GM23338 (cell line): ENCODE results near the gene BCDIN3D. TPM values are rescaled to one million over a fixed set of nuclear protein-coding genes. Genes with fewer than 3 reads are reported as not detected.

Source experiments
- ATAC-seq: fragments of 200-7000 bp; cut with Tn5 transposase; 3 replicates; pipeline ENCODE4 v1.9.1; 2020
- DNase-seq: peaks from one replicate; pipeline ENCODE4 v3.0.0-alpha.2; 2015; ENCODE audit warnings: low spot score
- H2AFZ ChIP-seq: fragments of 200-600 bp; sonication (generic); 2 replicates; pipeline ENCODE4 v1.8.0; 2016; ENCODE audit warnings: antibody characterized with exemption, mild to moderate bottlenecking, moderate library complexity
- H3F3A ChIP-seq: fragments of 200-600 bp; sonication (generic); replicated peaks from 2 replicates; pipeline ENCODE4 v1.8.0; 2017; ENCODE audit warnings: antibody characterized with exemption, mixed run types, low read depth
- H3K27ac ChIP-seq: fragments of 200-600 bp; sonication (generic); 2 replicates; pipeline ENCODE4 v1.6.1; 2016; ENCODE audit warnings: low read depth
- H3K27me3 ChIP-seq: fragments of 200-600 bp; sonication (generic); 2 replicates; pipeline ENCODE4 v1.8.0; 2016; ENCODE audit warnings: mild to moderate bottlenecking, mixed run types, moderate library complexity; ENCODE audit not compliant: insufficient read depth
- H3K36me3 ChIP-seq: fragments of 200-600 bp; sonication (generic); 2 replicates; pipeline ENCODE4 v1.8.0; 2016; ENCODE audit warnings: mild to moderate bottlenecking; ENCODE audit not compliant: insufficient read depth
- H3K4me1 ChIP-seq: fragments of 200-600 bp; sonication (generic); 2 replicates; pipeline ENCODE4 v1.8.0; 2016; ENCODE audit warnings: mild to moderate bottlenecking, moderate library complexity; ENCODE audit not compliant: insufficient read depth
- H3K4me2 ChIP-seq: fragments of 200-600 bp; sonication (generic); 2 replicates; pipeline ENCODE4 v1.7.1; 2017; ENCODE audit warnings: mixed run types
- H3K4me3 ChIP-seq: fragments of 200-600 bp; sonication (generic); 2 replicates; pipeline ENCODE4 v1.6.1; 2016; ENCODE audit warnings: mixed run types
- H3K79me2 ChIP-seq: fragments of 200-600 bp; sonication (generic); replicated peaks from 2 replicates; pipeline ENCODE4 v1.8.0; 2017; ENCODE audit warnings: mild to moderate bottlenecking; ENCODE audit not compliant: insufficient read depth
- H3K9me2 ChIP-seq: fragments of 200-600 bp; sonication (generic); 2 replicates; pipeline ENCODE4 v1.8.0; 2017; ENCODE audit not compliant: insufficient read depth
- H4K20me1 ChIP-seq: fragments of 200-600 bp; sonication (generic); replicated peaks from 2 replicates; pipeline ENCODE4 v1.8.0; 2017; ENCODE audit warnings: mild to moderate bottlenecking; ENCODE audit not compliant: insufficient read depth
- H3K27ac Mint-ChIP-seq: 2 replicates; pipeline ENCODE4 v1.8.0; 2020; ENCODE audit warnings: inconsistent platforms, mild to moderate bottlenecking, moderate library complexity, mixed read lengths
- H3K27me3 Mint-ChIP-seq: 3 replicates; pipeline ENCODE4 v1.8.0; 2022; ENCODE audit warnings: low read depth, mild to moderate bottlenecking, moderate library complexity, mixed read lengths, inconsistent platforms; ENCODE audit not compliant: insufficient read depth, poor library complexity
- H3K36me3 Mint-ChIP-seq: 3 replicates; pipeline ENCODE4 v1.8.0; 2021; ENCODE audit warnings: low read depth, mild to moderate bottlenecking, inconsistent platforms, moderate library complexity, mixed read lengths
- H3K4me1 Mint-ChIP-seq: 3 replicates; pipeline ENCODE4 v1.8.0; 2020; ENCODE audit warnings: mild to moderate bottlenecking, inconsistent platforms, mixed read lengths
- H3K4me3 Mint-ChIP-seq: 3 replicates; pipeline ENCODE4 v1.8.0; 2021; ENCODE audit warnings: moderate library complexity, mild to moderate bottlenecking, inconsistent platforms, mixed read lengths
- H3K9me3 Mint-ChIP-seq: 3 replicates; pipeline ENCODE4 v1.8.0; 2020; ENCODE audit warnings: moderate library complexity, mild to moderate bottlenecking, inconsistent platforms, mixed read lengths
- EZH2 ChIP-seq: fragments of 200-600 bp; sonication (generic); IDR thresholded peaks from one replicate; pipeline ENCODE4 v1.8.0; 2017; ENCODE audit warnings: antibody characterized with exemption, mild to moderate bottlenecking, low read depth; ENCODE audit not compliant: unreplicated experiment
- EZH2phosphoT487 ChIP-seq: fragments of 200-600 bp; sonication (generic); IDR thresholded peaks from one replicate; pipeline ENCODE4 v1.8.1; 2018; ENCODE audit warnings: antibody characterized with exemption; ENCODE audit not compliant: unreplicated experiment
- JUNB ChIP-seq: IDR thresholded peaks from one replicate; pipeline ENCODE4 v1.6.1; 2016; ENCODE audit warnings: antibody characterized with exemption; ENCODE audit not compliant: unreplicated experiment
- NANOG ChIP-seq: IDR thresholded peaks from 2 replicates; pipeline ENCODE4 v1.6.1; 2016; ENCODE audit warnings: antibody characterized with exemption, borderline replicate concordance
- STAT1 ChIP-seq: IDR thresholded peaks from one replicate; pipeline ENCODE4 v1.6.1; 2016; ENCODE audit warnings: antibody characterized with exemption; ENCODE audit not compliant: unreplicated experiment
- ZNF331 ChIP-seq: fragments of 250-450 bp; sonication (Bioruptor Pico); IDR thresholded peaks from 2 replicates; pipeline ENCODE4 v1.5.0; 2020; ENCODE audit warnings: low read depth, mild to moderate bottlenecking, moderate library complexity
- polyA plus RNA-seq: library from polyadenylated mRNA; unstranded; fragments of >200 nt; fragmentation: Nextera tagmentation; extraction: Ambion mirVana; gene quantifications from 2 replicates; pipeline ENCODE4 v1.2.1, GENCODE V29; 2016
- total RNA-seq: library from RNA; depleted of rRNA; stranded (reverse); fragments of >200 nt; shearing (Covaris generic); gene quantifications from 2 replicates; pipeline ENCODE4 v1.2.3, GENCODE V29; 2014
- TF ChIP-seq, protein P1 (sequence below): IDR thresholded peaks from 2 replicates; pipeline ENCODE4 v1.6.1; 2016; ENCODE audit warnings: antibody characterized with exemption
- TF ChIP-seq, protein P2 (sequence below), 2 experiments: fragments of 200-600 bp in 1 of 2; sonication (generic) in 1 of 2; conservative IDR thresholded peaks; 2 replicates each; pipeline versions ENCODE4 v1.5.1 to v1.6.1; 2016 to 2017; ENCODE audit warnings: antibody characterized with exemption in 2 of 2, low read depth in 2 of 2, mild to moderate bottlenecking in 2 of 2, moderate library complexity in 1 of 2
- TF ChIP-seq, protein P3 (sequence below): IDR thresholded peaks from one replicate; pipeline ENCODE4 v1.6.1; 2018; ENCODE audit warnings: antibody characterized with exemption; ENCODE audit not compliant: unreplicated experiment

BCDIN3D gene
- total and polyA plus RNA-seq, 2 experiments from 2014 or later = 1.4 to 1.8 TPM

DNA sequence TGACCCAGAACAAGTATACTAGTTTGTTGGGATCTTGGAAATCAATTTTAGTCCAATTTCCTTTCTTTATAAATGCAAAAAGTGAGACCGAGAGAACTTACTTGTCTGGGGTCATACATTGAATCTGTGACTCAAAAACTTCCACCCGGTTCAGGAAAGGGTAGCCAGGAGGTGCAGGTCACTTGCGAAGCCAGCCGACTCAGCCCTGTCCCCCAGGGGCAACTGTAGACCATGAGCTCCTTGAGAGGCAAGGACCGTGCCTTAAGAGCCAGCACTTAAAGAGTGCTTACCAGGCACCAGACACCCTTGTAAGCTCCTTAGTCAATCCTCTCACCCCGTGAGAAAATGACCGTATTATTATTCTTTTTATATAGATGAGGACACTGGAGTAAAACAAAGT, 505 bp upstream of the BCDIN3D start:
- Histone ChIP-seq H3K79me2 (no peaks in the 10 kb centered on the region), H3K4me2 (peak overlapping the region; percentile 94), H2AFZ (peak overlapping the region; percentile 90), H3K36me3 (no peaks in the 10 kb centered on the region), H3F3A (peaks cover 11% of the 10 kb centered on the region), H4K20me1 (no peaks in the 10 kb centered on the region; the same call in 1 of the 2 replicates), H3K9me2 (no peaks in the 10 kb centered on the region), H3K4me1 (peaks cover 9% of the 10 kb centered on the region; the same call in 1 of the 2 replicates), H3K27ac (peak overlapping the region; percentile 90), H3K27me3 (no peaks in the 10 kb centered on the region), H3K4me3 (peak overlapping the region; percentile 94)
- peaks cover 10% of the 10 kb centered on the region for H3K27me3 Mint-ChIP-seq
- peak overlapping the region; percentile 95 for H3K27ac Mint-ChIP-seq
- DNase-seq (no peak), ATAC-seq (no peak)
- TF ChIP-seq EZH2 = no peak
- TF ChIP-seq, protein P1, sequence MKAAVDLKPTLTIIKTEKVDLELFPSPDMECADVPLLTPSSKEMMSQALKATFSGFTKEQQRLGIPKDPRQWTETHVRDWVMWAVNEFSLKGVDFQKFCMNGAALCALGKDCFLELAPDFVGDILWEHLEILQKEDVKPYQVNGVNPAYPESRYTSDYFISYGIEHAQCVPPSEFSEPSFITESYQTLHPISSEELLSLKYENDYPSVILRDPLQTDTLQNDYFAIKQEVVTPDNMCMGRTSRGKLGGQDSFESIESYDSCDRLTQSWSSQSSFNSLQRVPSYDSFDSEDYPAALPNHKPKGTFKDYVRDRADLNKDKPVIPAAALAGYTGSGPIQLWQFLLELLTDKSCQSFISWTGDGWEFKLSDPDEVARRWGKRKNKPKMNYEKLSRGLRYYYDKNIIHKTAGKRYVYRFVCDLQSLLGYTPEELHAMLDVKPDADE = no peak
- no peaks in the 10 kb centered on the region for H3K9me3 Mint-ChIP-seq
- no peaks in the 10 kb centered on the region; the same call in 2 of the 3 replicates for H3K36me3 Mint-ChIP-seq
- peak overlapping the region; percentile 96 for H3K4me3 Mint-ChIP-seq
- peaks cover 14% of the 10 kb centered on the region for H3K4me1 Mint-ChIP-seq

DNA sequence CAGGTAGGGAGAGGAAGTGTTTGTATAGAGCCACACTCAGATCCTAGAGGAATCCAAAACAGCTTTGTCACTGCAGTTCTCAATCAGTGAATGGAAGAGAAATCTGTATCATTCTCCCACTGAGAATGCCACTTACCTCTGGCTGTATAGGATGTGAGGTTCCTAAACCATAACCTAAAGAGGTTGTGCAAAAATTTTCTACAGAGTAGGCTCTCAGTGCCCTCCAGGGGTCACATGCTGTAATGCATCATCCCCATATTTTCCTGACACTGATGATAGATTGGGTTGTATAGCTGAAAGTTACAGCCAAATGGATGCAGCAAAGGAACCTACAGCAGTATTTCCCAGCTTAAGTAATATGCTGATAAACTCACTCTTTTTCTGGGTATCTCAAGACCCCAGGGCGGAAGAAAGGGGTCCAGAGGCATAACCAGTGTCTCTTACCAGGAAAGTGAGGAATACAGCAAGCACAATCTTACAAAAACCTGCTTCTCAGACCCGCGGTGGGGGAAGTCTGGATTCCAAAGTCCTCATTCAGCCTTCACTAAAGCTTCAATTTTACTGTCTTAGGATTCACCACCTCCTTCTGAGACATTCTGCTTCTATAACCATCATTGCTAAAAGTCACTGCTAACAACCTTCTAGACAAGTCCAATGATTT, 3.8 kb downstream of the BCDIN3D start:
- no peak overlapping the region for H3K4me3 ChIP-seq
- no peaks in the 10 kb centered on the region for H3K36me3 ChIP-seq
- no peaks in the 10 kb centered on the region for H3K9me2 ChIP-seq
- Mint-ChIP-seq H3K27me3 (peaks cover 8% of the 10 kb centered on the region), H3K9me3 (no peaks in the 10 kb centered on the region), H3K36me3 (no peaks in the 10 kb centered on the region; the same call in 2 of the 3 replicates), H3K27ac (no peak overlapping the region), H3K4me3 (no peak overlapping the region), H3K4me1 (peaks cover 14% of the 10 kb centered on the region)
- H3K27me3 ChIP-seq = no peaks in the 10 kb centered on the region
- H3K79me2 ChIP-seq = no peaks in the 10 kb centered on the region
- no peak overlapping the region for H3K4me2 ChIP-seq
- H3F3A ChIP-seq = peaks cover 11% of the 10 kb centered on the region
- no peak overlapping the region for H3K27ac ChIP-seq
- peak; percentile 80 for DNase-seq
- H2AFZ ChIP-seq = no peak overlapping the region
- H3K4me1 ChIP-seq = peaks cover 9% of the 10 kb centered on the region; the same call in 1 of the 2 replicates
- peak; percentile 15 for ATAC-seq
- H4K20me1 ChIP-seq = no peaks in the 10 kb centered on the region; the same call in none of the 2 replicates
- no peak for TF ChIP-seq ZNF331
- TF ChIP-seq, protein P2, sequence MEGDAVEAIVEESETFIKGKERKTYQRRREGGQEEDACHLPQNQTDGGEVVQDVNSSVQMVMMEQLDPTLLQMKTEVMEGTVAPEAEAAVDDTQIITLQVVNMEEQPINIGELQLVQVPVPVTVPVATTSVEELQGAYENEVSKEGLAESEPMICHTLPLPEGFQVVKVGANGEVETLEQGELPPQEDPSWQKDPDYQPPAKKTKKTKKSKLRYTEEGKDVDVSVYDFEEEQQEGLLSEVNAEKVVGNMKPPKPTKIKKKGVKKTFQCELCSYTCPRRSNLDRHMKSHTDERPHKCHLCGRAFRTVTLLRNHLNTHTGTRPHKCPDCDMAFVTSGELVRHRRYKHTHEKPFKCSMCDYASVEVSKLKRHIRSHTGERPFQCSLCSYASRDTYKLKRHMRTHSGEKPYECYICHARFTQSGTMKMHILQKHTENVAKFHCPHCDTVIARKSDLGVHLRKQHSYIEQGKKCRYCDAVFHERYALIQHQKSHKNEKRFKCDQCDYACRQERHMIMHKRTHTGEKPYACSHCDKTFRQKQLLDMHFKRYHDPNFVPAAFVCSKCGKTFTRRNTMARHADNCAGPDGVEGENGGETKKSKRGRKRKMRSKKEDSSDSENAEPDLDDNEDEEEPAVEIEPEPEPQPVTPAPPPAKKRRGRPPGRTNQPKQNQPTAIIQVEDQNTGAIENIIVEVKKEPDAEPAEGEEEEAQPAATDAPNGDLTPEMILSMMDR (conservative IDR thresholded peaks at IDR 0.05; ENCODE audit: low read depth in 2 of 2) = peak; percentile 85 to 86

DNA sequence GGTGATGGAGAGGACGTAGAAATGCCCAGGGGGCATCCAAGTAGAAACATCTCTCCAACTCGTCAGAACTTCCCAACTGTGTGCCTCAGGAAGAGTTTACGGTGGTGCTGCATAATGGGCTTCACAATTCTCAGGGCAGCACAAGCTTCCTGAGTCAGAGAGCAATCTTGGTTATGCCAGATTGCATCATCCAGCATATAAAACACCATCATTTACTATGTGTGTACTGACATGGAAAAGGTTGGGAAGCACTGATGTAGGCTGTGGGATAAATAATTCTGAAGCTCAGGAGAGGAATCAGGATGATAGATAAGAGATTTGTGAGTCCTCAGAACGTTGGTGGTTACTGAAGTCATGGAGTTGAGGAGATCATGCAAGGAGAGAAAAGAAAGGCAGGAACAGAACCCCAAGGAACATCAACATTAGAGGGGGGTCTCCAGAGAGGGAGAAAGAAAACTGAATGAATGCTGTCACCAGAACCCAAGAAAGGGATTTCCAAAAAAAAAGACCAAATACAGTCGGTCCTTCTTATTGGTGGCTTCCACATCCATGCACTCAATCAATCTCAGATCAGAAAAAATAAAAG, 10.0 kb downstream of the BCDIN3D start:
- Histone ChIP-seq H3F3A (no peaks in the 10 kb centered on the region), H3K79me2 (no peaks in the 10 kb centered on the region), H3K27me3 (no peaks in the 10 kb centered on the region), H3K4me2 (no peak overlapping the region), H4K20me1 (no peaks in the 10 kb centered on the region; the same call in 1 of the 2 replicates), H3K27ac (no peak overlapping the region), H3K9me2 (no peaks in the 10 kb centered on the region), H3K4me3 (no peak overlapping the region), H2AFZ (no peak overlapping the region), H3K4me1 (peaks cover 5% of the 10 kb centered on the region; the same call in 1 of the 2 replicates), H3K36me3 (no peaks in the 10 kb centered on the region)
- Mint-ChIP-seq H3K9me3 (no peaks in the 10 kb centered on the region), H3K4me3 (no peak overlapping the region), H3K36me3 (no peaks in the 10 kb centered on the region), H3K4me1 (peaks cover 10% of the 10 kb centered on the region), H3K27ac (no peak overlapping the region), H3K27me3 (peaks cover 7% of the 10 kb centered on the region)
- ATAC-seq (no peak), DNase-seq (no peak)
- TF ChIP-seq JUNB (no peak), EZH2 (no peak), NANOG (no peak), STAT1 (no peak), EZH2phosphoT487 (no peak)
- TF ChIP-seq, protein P2 (conservative IDR thresholded peaks at IDR 0.05; ENCODE audit: low read depth in 2 of 2) = no peak
- TF ChIP-seq, protein P3, sequence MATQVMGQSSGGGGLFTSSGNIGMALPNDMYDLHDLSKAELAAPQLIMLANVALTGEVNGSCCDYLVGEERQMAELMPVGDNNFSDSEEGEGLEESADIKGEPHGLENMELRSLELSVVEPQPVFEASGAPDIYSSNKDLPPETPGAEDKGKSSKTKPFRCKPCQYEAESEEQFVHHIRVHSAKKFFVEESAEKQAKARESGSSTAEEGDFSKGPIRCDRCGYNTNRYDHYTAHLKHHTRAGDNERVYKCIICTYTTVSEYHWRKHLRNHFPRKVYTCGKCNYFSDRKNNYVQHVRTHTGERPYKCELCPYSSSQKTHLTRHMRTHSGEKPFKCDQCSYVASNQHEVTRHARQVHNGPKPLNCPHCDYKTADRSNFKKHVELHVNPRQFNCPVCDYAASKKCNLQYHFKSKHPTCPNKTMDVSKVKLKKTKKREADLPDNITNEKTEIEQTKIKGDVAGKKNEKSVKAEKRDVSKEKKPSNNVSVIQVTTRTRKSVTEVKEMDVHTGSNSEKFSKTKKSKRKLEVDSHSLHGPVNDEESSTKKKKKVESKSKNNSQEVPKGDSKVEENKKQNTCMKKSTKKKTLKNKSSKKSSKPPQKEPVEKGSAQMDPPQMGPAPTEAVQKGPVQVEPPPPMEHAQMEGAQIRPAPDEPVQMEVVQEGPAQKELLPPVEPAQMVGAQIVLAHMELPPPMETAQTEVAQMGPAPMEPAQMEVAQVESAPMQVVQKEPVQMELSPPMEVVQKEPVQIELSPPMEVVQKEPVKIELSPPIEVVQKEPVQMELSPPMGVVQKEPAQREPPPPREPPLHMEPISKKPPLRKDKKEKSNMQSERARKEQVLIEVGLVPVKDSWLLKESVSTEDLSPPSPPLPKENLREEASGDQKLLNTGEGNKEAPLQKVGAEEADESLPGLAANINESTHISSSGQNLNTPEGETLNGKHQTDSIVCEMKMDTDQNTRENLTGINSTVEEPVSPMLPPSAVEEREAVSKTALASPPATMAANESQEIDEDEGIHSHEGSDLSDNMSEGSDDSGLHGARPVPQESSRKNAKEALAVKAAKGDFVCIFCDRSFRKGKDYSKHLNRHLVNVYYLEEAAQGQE = no peak
